ENCODE measurements around the gene IDH3G. TPM values are rescaled to one million over a fixed set of nuclear protein-coding genes. Genes with fewer than 3 reads are reported as not detected.

Gene IDH3G
- total RNA-seq, 1 donor from 2014 or later, result 80.6 TPM

DNA sequence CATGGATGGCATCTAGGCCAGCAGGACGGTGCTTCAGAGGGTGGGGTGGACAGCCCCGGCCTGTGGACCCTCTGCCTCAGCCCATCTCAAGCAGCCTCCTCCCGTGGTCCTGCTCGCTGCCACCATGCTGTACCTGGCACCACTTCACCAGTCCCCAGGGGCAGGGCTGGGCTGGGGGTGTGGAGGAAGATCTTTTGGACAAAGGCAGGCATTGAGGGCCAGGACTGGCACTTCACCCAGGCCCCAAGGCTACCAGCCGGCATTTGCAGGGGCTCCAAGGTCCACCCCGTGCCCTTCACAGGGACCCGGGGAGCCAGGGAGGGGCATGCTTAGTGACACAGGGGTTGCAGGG is 29.4 kb downstream of the IDH3G start:
- TF ChIP-seq, protein P1, sequence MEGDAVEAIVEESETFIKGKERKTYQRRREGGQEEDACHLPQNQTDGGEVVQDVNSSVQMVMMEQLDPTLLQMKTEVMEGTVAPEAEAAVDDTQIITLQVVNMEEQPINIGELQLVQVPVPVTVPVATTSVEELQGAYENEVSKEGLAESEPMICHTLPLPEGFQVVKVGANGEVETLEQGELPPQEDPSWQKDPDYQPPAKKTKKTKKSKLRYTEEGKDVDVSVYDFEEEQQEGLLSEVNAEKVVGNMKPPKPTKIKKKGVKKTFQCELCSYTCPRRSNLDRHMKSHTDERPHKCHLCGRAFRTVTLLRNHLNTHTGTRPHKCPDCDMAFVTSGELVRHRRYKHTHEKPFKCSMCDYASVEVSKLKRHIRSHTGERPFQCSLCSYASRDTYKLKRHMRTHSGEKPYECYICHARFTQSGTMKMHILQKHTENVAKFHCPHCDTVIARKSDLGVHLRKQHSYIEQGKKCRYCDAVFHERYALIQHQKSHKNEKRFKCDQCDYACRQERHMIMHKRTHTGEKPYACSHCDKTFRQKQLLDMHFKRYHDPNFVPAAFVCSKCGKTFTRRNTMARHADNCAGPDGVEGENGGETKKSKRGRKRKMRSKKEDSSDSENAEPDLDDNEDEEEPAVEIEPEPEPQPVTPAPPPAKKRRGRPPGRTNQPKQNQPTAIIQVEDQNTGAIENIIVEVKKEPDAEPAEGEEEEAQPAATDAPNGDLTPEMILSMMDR (IDR thresholded peaks at IDR 0.05; ENCODE audit: insufficient read depth, low read length, poor library complexity, severe bottlenecking), result no peak
- Histone ChIP-seq H3K36me3 (ENCODE audit: control insufficient read depth, insufficient read depth, low read length) (no peaks in the 10 kb centered on the region), H3K4me3 (ENCODE audit: low read depth, low read length) (no peak overlapping the region), H3K27me3 (ENCODE audit: control insufficient read depth, insufficient read depth, low read length) (no peaks in the 10 kb centered on the region)
- no peak for DNase-seq (ENCODE audit: low read depth)

DNA sequence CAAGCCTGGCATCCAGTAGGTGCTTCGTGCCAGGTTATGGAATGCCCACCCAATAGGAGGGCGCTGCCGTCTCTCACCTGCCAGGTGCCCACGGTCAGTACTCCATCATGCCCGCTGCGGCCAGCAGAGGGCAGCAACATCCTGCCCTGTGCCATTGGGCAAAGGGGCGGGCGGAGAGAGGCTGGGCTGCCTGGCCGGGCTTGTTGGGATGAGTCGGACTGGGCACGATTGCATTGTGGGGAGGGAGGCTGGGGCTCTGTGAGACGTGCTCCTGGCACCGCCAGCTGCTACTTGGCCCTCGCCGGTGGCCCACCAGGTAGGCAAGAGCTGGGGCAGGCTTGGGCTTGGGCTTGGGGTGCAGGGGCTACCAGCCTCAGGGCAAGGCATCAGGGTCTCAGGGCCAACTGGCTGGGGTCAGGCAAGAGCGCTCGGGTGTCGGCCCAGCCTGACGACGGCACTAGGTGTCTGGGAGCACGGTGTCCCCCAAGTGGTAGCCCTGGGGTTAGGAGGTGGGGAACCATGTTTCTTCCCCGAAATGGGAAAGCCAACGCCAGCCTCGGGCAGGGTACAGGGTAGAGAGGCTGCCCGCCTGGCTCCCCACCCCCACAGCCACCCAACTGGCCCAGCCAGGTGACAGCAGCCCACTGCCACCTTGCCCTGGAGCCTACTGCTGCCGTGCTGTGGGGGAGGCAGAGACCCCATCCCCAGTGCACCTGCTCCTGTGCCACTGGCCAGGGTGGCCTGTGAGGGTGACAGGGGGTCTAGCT is 30.0 kb downstream of the IDH3G start, which contains the start of gene PLXNB3:
Gene PLXNB3, plus strand, starts transcription at position 261 of the 767 bp plus-strand sequence. CDS start 1,287 bp downstream, outside the sequence.
- Histone ChIP-seq H3K36me3 (ENCODE audit: control insufficient read depth, insufficient read depth, low read length) (no peaks in the 10 kb centered on the region), H3K4me3 (ENCODE audit: low read depth, low read length) (peak within 1 kb of the TSS; percentile 32), H3K27me3 (ENCODE audit: control insufficient read depth, insufficient read depth, low read length) (no peaks in the 10 kb centered on the region)
- TF ChIP-seq, protein P1 (IDR thresholded peaks at IDR 0.05; ENCODE audit: insufficient read depth, low read length, poor library complexity, severe bottlenecking), result peak; percentile 76
- peak; percentile 21 for DNase-seq (ENCODE audit: low read depth)

DNA sequence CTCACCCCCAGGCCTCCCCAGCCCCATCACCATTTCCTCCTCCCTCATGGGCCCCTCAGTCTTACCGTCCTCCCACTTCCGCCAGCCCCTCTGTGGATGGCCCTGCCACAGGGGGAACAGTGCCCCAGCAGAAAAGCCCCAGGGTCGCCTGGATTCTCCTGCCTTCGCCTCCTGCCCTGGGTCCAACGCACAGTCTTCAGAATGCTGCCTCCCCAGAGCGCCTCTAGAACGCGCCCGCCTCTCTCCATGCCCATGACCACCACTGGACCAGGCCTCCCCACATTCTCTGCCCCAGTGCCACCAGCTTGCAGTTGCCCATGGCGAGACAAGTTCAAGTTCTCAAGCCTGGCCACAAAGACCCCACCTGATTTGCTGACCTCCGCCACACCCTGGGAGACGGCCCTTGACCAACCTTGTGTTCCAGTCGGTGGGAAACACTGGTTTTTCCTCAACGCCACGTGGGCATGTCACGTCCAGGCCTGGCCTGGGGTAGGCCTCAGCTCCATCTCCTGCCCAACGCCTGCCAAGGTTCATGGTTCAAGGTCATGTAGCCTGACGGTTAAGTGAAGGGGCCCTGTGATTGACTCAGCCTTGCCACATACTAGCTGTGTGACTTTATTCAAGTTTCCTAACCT is 30.8 kb downstream of the IDH3G start:
- Histone ChIP-seq H3K4me3 (ENCODE audit: low read depth, low read length) (no peak overlapping the region), H3K36me3 (ENCODE audit: control insufficient read depth, insufficient read depth, low read length) (no peaks in the 10 kb centered on the region), H3K27me3 (ENCODE audit: control insufficient read depth, insufficient read depth, low read length) (no peaks in the 10 kb centered on the region)
- TF ChIP-seq, protein P1 (IDR thresholded peaks at IDR 0.05; ENCODE audit: insufficient read depth, low read length, poor library complexity, severe bottlenecking), result no peak
- DNase-seq (ENCODE audit: low read depth), result no peak

DNA sequence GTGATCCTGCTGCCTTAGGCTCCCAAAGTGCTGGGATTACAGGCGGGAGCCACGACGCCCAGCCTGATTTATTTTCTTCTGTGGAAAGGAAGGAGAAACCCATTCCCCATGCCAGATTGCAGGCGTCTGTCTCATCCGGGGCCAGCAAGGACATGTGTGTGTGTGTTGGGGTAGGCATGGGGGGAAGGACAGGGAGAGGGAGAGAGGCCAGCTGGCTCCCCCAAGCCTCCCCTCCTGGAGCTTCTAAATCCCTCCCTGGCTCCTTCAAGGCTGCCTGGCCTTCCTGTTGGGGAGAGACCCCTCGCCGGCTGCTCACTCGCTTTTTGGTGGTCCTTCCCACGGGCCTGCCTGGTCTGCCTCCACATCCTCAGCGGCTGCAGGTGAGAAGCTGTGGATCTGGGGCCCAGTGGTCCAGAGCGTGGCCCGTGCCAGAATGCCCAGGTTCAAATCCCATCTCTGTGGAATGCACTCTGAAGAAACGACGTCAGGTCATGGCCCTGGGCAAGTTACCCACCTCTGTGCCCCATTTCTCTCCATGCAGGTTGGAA is 31.5 kb downstream of the IDH3G start:
- TF ChIP-seq, protein P1 (IDR thresholded peaks at IDR 0.05; ENCODE audit: insufficient read depth, low read length, poor library complexity, severe bottlenecking), result no peak
- H3K36me3 ChIP-seq (ENCODE audit: control insufficient read depth, insufficient read depth, low read length), result no peaks in the 10 kb centered on the region
- DNase-seq (ENCODE audit: low read depth), result no peak
- H3K4me3 ChIP-seq (ENCODE audit: low read depth, low read length), result no peak overlapping the region
- no peaks in the 10 kb centered on the region for H3K27me3 ChIP-seq (ENCODE audit: control insufficient read depth, insufficient read depth, low read length)

DNA sequence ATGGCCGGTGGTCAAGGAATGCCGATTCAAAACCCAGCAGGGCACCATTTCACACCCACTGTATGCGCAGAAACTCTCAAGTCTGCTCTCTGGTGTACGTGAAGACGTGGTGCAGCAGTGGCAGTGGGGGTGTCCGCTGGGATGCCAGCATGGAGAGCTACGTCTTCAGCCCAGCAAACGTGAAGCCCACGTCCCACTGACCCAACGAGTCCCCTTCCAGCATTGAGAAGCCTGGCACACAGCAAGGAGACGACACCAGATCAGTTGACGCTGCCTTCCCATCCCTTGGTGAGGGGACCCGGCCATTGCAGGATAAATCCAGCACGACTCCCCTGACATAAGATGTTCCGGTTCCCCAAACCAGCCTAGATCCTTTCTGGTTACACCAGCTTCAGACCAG is 32.3 kb downstream of the IDH3G start:
- no peak for DNase-seq (ENCODE audit: low read depth)
- TF ChIP-seq, protein P1 (IDR thresholded peaks at IDR 0.05; ENCODE audit: insufficient read depth, low read length, poor library complexity, severe bottlenecking), result no peak
- Histone ChIP-seq H3K4me3 (ENCODE audit: low read depth, low read length) (no peak overlapping the region), H3K36me3 (ENCODE audit: control insufficient read depth, insufficient read depth, low read length) (no peaks in the 10 kb centered on the region), H3K27me3 (ENCODE audit: control insufficient read depth, insufficient read depth, low read length) (no peaks in the 10 kb centered on the region)

All from kidney epithelial cell (primary cell).